Measurements from ENCODE around the gene MCM6.
"Not testable (repeated sequence)": the region's sequence is repeated elsewhere in the genome, so short reads cannot be mapped to it uniquely, and the experiment has no call there.

The MCM6 gene

GRCh38 chr2:135818937-135819610, 57.2 kb downstream of the MCM6 start:
- H3K4me3 ChIP-seq (ENCODE audit: low read length) = no peak overlapping the region
- no peak for TF ChIP-seq ZNF274 (IDR thresholded peaks at IDR 0.05; ENCODE audit: low read depth, low read length)

GRCh38 chr2:135817951-135818350, 58.3 kb downstream of the MCM6 start:
- H3K4me3 ChIP-seq (ENCODE audit: low read length) = no peak overlapping the region
- no peak for TF ChIP-seq ZNF274 (IDR thresholded peaks at IDR 0.05; ENCODE audit: low read depth, low read length)

DNA sequence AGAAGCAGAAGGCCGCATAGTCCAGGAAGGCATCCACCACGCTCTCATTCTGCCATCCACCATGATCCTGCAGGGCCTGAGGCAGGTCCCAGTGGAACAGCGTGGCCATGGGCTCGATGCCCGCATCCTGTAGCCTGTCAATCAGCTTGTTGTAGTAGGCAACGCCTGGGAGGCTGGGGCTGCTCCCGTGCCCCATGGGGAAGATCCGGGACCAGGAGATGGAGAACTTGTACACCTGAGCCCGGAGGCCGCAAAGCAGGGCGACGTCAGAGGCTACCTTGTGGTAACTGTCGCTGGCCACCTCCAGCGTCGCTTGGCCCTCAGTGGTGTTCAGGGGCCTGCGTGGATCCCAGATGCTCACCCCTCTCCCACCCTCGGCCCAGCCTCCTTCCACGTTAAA, 58.8 kb downstream of the MCM6 start:
- no peak for TF ChIP-seq ZNF274 (IDR thresholded peaks at IDR 0.05; ENCODE audit: low read depth, low read length)

GRCh38 chr2:135815269-135815668, 61.0 kb downstream of the MCM6 start:
- no peak overlapping the region for H3K4me3 ChIP-seq (ENCODE audit: low read length)
- no peak for TF ChIP-seq ZNF274 (IDR thresholded peaks at IDR 0.05; ENCODE audit: low read depth, low read length)

More for the DNA sequence above, 58.8 kb downstream of the MCM6 start:
- H3K4me3 ChIP-seq (ENCODE audit: low read length) = no peak overlapping the region

DNA sequence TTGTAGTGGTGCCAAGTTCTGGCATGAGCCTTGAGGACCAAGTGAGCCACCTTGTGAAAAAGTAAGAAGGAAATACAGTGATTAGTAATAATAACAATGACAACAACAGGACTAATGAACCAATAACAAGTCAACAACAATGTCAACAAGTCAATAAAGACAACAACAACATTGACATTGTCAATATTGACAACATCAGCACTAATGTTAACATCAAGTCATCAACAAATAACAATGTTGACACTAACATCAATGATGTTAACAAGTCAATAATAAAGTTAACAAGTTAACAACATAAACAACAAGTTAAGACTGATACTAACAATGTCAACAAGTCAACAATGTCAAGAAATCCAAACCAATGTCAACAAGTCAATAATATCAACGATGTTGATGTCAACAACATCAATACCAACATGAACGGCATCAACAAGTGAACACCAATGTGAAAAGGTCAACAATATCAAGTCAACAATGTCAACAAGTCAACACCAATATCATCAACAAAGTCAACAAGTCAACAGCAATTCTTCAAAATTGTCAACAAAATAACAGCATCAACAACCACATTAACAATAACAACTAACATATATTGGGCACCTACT, 63.2 kb downstream of the MCM6 start:
- TF ChIP-seq ZNF274 (IDR thresholded peaks at IDR 0.05; ENCODE audit: low read depth, low read length) = no peak
- no peak overlapping the region for H3K4me3 ChIP-seq (ENCODE audit: low read length)

DNA sequence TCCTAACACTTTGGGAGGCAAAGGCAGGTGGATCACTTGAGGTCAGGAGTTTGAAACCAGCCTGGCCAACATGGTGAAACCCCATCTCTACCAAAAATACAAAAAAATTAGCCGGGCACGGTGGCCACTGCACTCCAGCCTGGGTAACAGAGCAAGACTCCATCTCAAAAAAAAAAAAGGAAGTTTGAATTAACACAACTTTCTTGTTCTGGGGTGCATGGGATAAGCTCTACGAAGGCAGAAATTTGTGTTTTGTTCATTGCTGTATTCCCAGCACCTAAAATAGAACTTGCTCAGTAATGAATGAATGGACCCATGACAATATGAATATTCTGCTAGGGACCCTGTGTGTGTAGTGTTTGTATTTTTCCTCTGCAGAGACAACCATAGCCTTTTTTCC, 68.4 kb downstream of the MCM6 start:
- not testable (repeated sequence) for H3K4me3 ChIP-seq (ENCODE audit: low read length)

- H3K4me3 ChIP-seq (ENCODE audit: low read length) = no peak overlapping the region
- TF ChIP-seq ZNF274 (IDR thresholded peaks at IDR 0.05; ENCODE audit: low read depth, low read length) = no peak
These were observed 73.0 kb downstream of the MCM6 start for GRCh38 chr2:135803278-135803677.

DNA sequence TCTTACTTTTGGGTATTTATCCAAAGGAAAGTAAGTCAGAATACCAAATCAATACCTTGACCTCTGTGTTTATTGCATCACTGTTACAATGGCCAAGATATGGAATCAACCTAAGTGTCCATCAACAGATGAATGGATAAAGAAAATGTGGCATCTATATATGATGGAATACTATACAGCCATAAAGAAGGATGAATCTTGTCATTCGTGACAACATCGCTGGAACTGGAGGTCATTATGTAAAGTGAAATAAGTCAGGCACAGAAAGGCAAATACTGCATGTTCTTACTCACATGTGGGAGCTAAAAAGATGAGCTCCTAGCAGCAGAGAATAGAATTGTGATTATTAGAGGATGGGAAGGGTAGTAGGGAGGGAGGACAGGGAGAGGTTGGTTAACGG, 73.9 kb downstream of the MCM6 start:
- no peak overlapping the region for H3K4me3 ChIP-seq (ENCODE audit: low read length)
- TF ChIP-seq ZNF274 (IDR thresholded peaks at IDR 0.05; ENCODE audit: low read depth, low read length) = no peak

- H3K4me3 ChIP-seq (ENCODE audit: low read length) = no peak overlapping the region
- no peak for TF ChIP-seq ZNF274 (IDR thresholded peaks at IDR 0.05; ENCODE audit: low read depth, low read length)
These were observed 75.5 kb downstream of the MCM6 start for GRCh38 chr2:135800513-135801460.

DNA sequence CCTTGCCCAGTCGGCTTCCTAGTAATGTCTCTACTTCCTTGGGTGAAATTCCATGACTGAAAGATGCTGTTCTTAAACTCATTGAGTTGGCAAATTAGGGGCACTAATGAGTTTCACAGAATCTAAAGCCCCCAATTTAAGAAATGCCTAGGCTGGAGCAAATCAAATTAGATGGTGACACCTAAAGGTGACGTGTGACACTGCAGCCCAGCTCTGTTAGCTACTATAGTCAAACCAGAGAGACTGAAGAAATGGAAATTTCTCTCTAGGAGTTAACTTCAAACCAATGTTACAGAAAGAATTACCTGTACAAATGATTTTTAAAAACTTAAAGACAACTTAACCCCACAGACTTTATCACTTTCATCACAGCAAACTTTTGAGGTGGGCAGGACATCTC, 76.5 kb downstream of the MCM6 start:
- TF ChIP-seq ZNF274 (IDR thresholded peaks at IDR 0.05; ENCODE audit: low read depth, low read length) = no peak
- no peak overlapping the region for H3K4me3 ChIP-seq (ENCODE audit: low read length)

- no peak overlapping the region for H3K4me3 ChIP-seq (ENCODE audit: low read length)
- TF ChIP-seq ZNF274 (IDR thresholded peaks at IDR 0.05; ENCODE audit: low read depth, low read length) = no peak
These were observed 77.5 kb downstream of the MCM6 start for GRCh38 chr2:135798762-135799161.

- TF ChIP-seq ZNF274 (IDR thresholded peaks at IDR 0.05; ENCODE audit: low read depth, low read length) = no peak
- no peak overlapping the region for H3K4me3 ChIP-seq (ENCODE audit: low read length)
These were observed 78.0 kb downstream of the MCM6 start for GRCh38 chr2:135798275-135798705.

- no peak overlapping the region for H3K4me3 ChIP-seq (ENCODE audit: low read length)
- TF ChIP-seq ZNF274 (IDR thresholded peaks at IDR 0.05; ENCODE audit: low read depth, low read length) = no peak
These were observed 78.6 kb downstream of the MCM6 start for GRCh38 chr2:135797497-135798274.

GRCh38 chr2:135796606-135797005, 79.6 kb downstream of the MCM6 start:
- TF ChIP-seq ZNF274 (IDR thresholded peaks at IDR 0.05; ENCODE audit: low read depth, low read length) = no peak
- H3K4me3 ChIP-seq (ENCODE audit: low read length) = no peak overlapping the region

DNA sequence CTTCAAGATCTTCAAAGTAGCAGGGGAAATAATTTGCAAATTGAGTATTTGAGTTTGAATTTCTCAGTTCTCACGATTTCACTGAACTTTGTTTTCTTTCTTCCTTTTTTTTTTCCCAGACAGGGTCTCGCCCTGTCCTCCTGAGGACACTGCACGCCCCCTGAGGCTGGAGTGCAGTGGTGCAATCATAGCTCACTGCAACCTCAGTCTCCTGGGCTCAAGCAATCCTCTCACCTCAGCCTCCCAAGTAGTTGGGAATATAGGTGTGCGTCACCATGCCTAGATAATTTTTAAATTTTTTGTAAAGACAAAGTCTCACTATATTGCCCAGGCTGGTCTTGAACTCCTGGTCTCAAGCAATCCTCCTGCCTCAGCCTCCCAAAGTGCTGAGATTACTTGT, 80.6 kb downstream of the MCM6 start:
- H3K4me3 ChIP-seq (ENCODE audit: low read length) = not testable (repeated sequence)

Measured in GM08714 (cell line).